ENCODE results near the gene CHKA. TPM values are rescaled to one million over a fixed set of nuclear protein-coding genes. Genes with fewer than 3 reads are reported as not detected.

Gene CHKA
- total RNA-seq, 1 experiment from 2014 or later, result 10.4 TPM

GRCh38 chr11:68002938-68003845 lies 118.0 kb downstream of the CHKA start:
- no peak for DNase-seq (ENCODE audit: low read depth)

Other genes starting within 250 kb of the CHKA start
- gene UNC93B1, start 117.3 kb downstream of the CHKA start, total RNA-seq (2014; rRNA removed), result 18.0 and 21.9 TPM in 2 replicates
- 59.0 and 60.2 TPM in 2 replicates for gene ALDH3B1, start 111.1 kb downstream of the CHKA start, total RNA-seq (2014; rRNA removed)
- 171 and 215 TPM in 2 replicates for gene NDUFS8, start 90.7 kb downstream of the CHKA start, total RNA-seq (2014; rRNA removed)
- 71.2 and 75.2 TPM in 2 replicates for gene TCIRG1, start 82.4 kb downstream of the CHKA start, total RNA-seq (2014; rRNA removed)
- 13.0 and 19.0 TPM in 2 replicates for gene KMT5B, start 91.9 kb upstream of the CHKA start, total RNA-seq (2014; rRNA removed)
- 58.2 and 66.7 TPM in 2 replicates for gene C11orf24, start 150.6 kb upstream of the CHKA start, total RNA-seq (2014; rRNA removed)
- 12.4 and 17.2 TPM in 2 replicates for gene LRP5, start 191.2 kb upstream of the CHKA start, total RNA-seq (2014; rRNA removed)

Data from LHCN-M2 (cell line).